Medulla oblongata (tissue), 1 donor: ENCODE measurements around the gene OOSP4A.
"Not testable (repeated sequence)": the region's sequence is repeated elsewhere in the genome, so short reads cannot be mapped to it uniquely, and the experiment has no call there.

Source experiments
- DNase-seq: peaks from one replicate; pipeline ENCODE4 v3.0.0-alpha.2; 2015; ENCODE audit errors: extremely low spot score

Gene OOSP4A

DNA sequence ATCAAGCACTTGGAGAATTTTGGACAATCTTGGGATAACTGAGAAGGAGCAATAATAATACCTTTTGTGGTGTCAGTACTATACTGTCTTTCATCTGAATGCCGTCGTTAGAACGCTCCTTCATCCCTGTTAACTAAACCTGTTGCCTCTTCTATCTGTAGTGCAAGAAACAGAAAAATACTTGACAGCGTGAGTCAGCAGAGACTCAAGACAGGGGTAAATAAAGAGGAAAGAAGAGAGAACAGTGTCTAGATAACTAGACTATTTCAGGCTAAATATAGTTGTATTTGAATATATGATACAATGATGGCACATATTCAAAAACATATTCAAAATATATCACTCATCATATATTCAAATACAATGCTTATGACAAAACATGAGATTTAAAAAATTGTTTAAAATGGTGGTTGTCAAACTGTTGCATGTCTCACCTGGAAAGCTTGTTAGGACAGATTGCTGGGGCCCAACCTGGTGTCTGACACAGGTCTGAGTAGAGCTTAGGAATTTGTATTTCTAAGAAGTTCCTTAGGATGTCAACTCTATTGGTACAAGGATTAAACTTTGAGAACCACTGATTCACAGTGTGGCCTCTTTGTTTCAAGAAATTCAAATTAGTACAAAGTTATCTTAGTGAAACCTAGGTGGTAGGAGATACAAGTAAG, 17.4 kb downstream of the OOSP4A start:
- DNase-seq = no peak

GRCh38 chr11:59982037-59982436, 18.2 kb downstream of the OOSP4A start:
- not testable (repeated sequence) for DNase-seq

- no peak for DNase-seq
These were observed 19.4 kb downstream of the OOSP4A start for GRCh38 chr11:59983212-59983611.

GRCh38 chr11:59984368-59984767, 20.5 kb downstream of the OOSP4A start:
- no peak for DNase-seq

- DNase-seq = no peak
These were observed 26.6 kb downstream of the OOSP4A start for GRCh38 chr11:59990421-59990820.

- DNase-seq = no peak
These were observed 28.6 kb downstream of the OOSP4A start for GRCh38 chr11:59992425-59992824.

DNA sequence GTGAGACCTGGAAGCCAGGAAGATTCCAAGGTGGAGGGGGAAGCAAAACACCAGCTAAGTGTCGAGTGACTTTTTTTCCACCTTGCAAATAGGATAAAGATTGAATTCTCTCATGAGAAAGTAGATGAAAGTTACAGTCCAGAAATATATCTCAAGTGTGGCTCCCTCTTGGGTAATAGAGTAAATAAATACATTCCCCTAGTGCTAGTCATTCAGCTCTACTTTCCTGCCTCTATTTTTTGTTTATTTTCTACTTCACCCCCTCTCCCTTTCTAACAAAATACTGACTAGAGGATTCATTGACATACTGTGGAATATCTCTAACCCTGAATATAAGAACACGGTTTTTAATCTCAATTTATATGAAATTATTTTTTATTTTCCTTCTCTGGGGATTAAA, 34.0 kb downstream of the OOSP4A start:
- DNase-seq = no peak

DNA sequence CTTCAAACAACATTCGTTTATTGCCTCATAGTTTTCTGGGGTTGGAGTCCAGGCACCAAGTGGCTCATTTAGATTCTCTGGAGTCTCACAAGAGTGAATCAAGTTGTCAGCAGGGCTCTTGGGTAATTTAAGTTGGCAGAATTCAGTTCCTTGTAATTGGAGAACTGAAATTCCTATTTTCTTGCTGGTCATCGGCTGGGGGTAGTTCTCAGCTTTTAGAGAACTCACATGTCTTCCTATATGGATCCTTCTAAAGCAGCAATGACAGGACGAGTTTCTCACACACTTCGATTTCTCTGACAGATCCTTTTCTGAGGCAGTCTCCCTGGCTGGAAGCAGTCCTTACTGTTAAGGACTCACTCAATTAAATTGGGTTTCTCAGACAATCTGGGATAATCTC, 35.9 kb downstream of the OOSP4A start:
- no peak for DNase-seq

DNA sequence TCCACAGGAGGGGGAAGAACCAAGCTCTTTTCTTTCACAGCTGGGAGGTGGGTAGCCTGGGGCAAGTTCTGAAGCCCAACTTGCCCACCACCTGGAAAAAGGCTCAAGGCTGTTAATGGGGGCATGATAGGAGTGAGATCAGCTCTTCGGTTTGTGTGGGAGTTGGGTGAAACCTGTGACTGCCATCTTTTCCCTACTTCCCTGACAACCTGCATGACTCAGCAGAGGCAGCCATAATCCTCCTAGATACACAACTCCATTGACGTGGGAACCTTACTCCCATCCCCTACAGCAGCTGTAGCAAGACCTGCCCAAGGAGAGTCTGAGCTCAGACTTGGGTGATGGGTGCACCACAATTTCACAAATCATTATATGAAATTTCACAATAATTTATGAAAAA, 39.9 kb downstream of the OOSP4A start:
- no peak for DNase-seq

DNA sequence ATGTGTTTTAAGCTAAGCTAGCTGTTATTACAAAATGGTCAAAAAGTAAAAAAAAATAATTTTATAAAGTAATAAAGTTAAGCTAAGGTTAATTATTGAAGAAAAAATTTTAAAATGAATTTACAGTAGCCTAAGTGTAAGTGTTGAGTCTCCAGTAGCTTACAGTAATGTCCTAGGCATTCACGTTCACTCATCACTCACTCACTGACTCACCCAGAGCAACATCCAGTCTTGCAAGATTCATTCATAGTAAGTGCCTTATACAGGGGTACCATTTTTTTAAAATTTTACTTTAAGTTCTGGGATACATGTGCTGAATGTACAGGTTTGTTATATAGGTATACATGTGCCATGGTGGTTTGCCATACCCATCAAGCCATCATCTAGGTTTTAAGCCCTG, 41.5 kb downstream of the OOSP4A start:
- no peak for DNase-seq

DNA sequence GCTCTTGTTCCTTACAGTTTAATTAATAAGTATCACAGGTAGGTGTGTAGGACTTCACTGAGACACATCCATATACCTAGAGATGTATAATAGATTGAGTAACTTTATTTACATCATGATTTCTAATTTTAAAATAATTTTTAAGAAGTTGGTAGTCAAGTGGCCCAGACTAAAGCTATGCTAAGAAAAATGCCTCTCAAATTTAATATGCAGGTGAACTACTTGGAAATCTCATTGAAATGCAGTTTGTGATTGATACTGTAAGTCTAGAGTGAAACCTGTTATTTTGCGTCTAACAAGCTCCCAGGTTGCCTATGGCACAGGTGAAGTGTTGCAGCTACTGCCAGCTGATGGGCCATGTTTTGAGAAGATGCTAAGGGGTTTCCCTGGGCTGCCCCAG, 53.0 kb downstream of the OOSP4A start, which contains the start of gene OOSP4B:
Gene OOSP4B, plus strand, starts transcription at position 301 of the 400 bp plus-strand sequence.
- DNase-seq = no peak

DNA sequence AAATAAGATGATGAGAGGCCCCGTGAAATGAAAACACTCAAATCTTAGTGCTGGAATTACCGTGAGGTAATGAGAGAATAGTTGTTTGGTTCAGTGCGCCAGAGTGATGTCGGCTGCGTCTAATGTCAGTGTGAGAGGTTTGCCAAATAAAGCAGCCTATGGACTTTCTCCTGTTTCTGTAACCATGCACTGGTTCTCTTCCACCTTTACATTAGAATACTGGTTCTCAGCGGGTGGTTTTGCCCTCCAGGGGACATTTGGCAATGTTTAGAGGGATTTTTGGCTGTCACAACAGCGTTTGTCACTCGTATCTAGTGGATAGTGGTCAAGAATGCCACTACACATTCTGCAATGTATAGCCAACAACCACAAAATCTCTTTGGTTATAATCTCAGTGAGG, 54.2 kb downstream of the OOSP4A start:
- no peak for DNase-seq
